Lung (tissue), 12 donors: ENCODE results near the gene UEVLD. TPM values are rescaled to one million over a fixed set of nuclear protein-coding genes. Genes with fewer than 3 reads are reported as not detected.

Source experiments
- ATAC-seq: fragments of 200-7000 bp; cut with Tn5 transposase; one replicate; pipeline ENCODE4 v1.9.1; 2020; ENCODE audit warnings: moderate number of reproducible peaks; ENCODE audit not compliant: insufficient read depth, low FRiP score
- DNase-seq, 3 donors: peaks; one replicate each; pipeline ENCODE4 v3.0.0-alpha.2; 2013 to 2017
- H3K27ac ChIP-seq, 2 donors: one replicate each; pipeline ENCODE4 v1.5.1; 2013; ENCODE audit warnings: mild to moderate bottlenecking in 2 of 2, moderate library complexity in 2 of 2, control low read depth in 1 of 2, inconsistent platforms in 1 of 2, low read depth in 1 of 2, low read length in 1 of 2
- H3K27me3 ChIP-seq, 3 donors: one replicate each; pipeline ENCODE4 v1.5.1; 2013; ENCODE audit warnings: low read length in 2 of 3; ENCODE audit not compliant: control insufficient read depth in 3 of 3, insufficient read depth in 3 of 3
- H3K36me3 ChIP-seq, 4 donors: one replicate each; pipeline ENCODE4 v1.5.1; 2013; ENCODE audit warnings: low read length in 4 of 4, mild to moderate bottlenecking in 1 of 4, moderate library complexity in 1 of 4; ENCODE audit not compliant: control insufficient read depth in 4 of 4, insufficient read depth in 4 of 4
- H3K4me1 ChIP-seq, 5 donors: one replicate each; pipeline ENCODE4 v1.5.1; 2013; ENCODE audit warnings: low read length in 5 of 5, mild to moderate bottlenecking in 2 of 5, moderate library complexity in 1 of 5; ENCODE audit not compliant: control insufficient read depth in 5 of 5, insufficient read depth in 5 of 5
- H3K4me3 ChIP-seq: one replicate; pipeline ENCODE4 v1.5.1; 2013; ENCODE audit warnings: mild to moderate bottlenecking, control low read depth, moderate library complexity
- H3K9ac ChIP-seq, 2 donors: one replicate each; pipeline ENCODE4 v1.5.1; 2013; ENCODE audit warnings: low read length in 2 of 2, control low read depth in 1 of 2; ENCODE audit not compliant: insufficient read depth in 1 of 2
- H3K9me3 ChIP-seq, 4 donors: one replicate each; pipeline ENCODE4 v1.5.1; 2013; ENCODE audit warnings: low read length in 3 of 4, mild to moderate bottlenecking in 1 of 4, moderate library complexity in 1 of 4; ENCODE audit not compliant: control insufficient read depth in 4 of 4, insufficient read depth in 3 of 4
- CTCF ChIP-seq: IDR thresholded peaks from 2 replicates; pipeline ENCODE4 v1.5.1; 2012; ENCODE audit warnings: mild to moderate bottlenecking; ENCODE audit errors: control extremely low read depth, extremely low read depth
- WGBS, 2 donors: extraction: QIAGEN DNeasy Blood & Tissue Kit; methylation state at CpG; one replicate each; pipeline ENCODE4 v1.1.7; 2013; 5-methylcytosine and 5-hydroxymethylcytosine counted together
- polyA plus RNA-seq, 2 donors: library from polyadenylated mRNA; stranded (reverse); fragments of 200-250 nt; gene quantifications; one replicate each; pipeline ENCODE4 v1.2.1, GENCODE V29; 2013
- total RNA-seq, 2 donors: library from RNA; depleted of rRNA in 1 of 2; stranded (reverse); fragments of >200 nt in 1 of 2; gene quantifications; one replicate each; pipeline ENCODE4 v1.2.1, GENCODE V29; 2014 to 2021
- donor health status: control.
- donor health status: control.
- donor health status: Bipolar disorder and iron deficiency.
- donor health status: healthy.
- donor health status: DM: yes; HTN: yes; CAD: no.

Gene UEVLD
- total and polyA plus RNA-seq, 4 donors = 6.4 to 29.6 (median 15.8) TPM

- ATAC-seq (no peak), DNase-seq (no peak)
- H3K4me3 ChIP-seq = no peak overlapping the region
- H3K4me1 ChIP-seq = no peaks in the 10 kb centered on the region
- H3K9ac ChIP-seq = no peak overlapping the region
- WGBS, 2 donors = 95 to 98% methylated on average over 1 of the region's 1 CpG
- H3K27ac ChIP-seq = no peak overlapping the region
- peaks cover 16 to 42% (median 38%) of the 10 kb centered on the region in 4 donors for H3K36me3 ChIP-seq
- TF ChIP-seq CTCF = no peak
- H3K9me3 ChIP-seq = no peaks in the 10 kb centered on the region
- no peaks in the 10 kb centered on the region for H3K27me3 ChIP-seq
These were observed 86.9 kb downstream of the UEVLD start for GRCh38 chr11:18501629-18502028.

- no peak overlapping the region for H3K4me3 ChIP-seq
These were observed 90.5 kb downstream of the UEVLD start for GRCh38 chr11:18498039-18498438.

GRCh38 chr11:18495703-18496102 is 92.8 kb downstream of the UEVLD start:
- Histone ChIP-seq H3K36me3 (peaks cover 15 to 31% (median 23%) of the 10 kb centered on the region in 4 donors), H3K4me1 (peaks cover 0 to 5% (median 0%) of the 10 kb centered on the region in 5 donors)
- WGBS, 2 donors = 75 to 86% methylated on average over 4 of the region's 4 CpGs

More at GRCh38 chr11:18498039-18498438, 90.5 kb downstream of the UEVLD start:
- ATAC-seq = no peak
- peaks cover 16 to 45% (median 35%) of the 10 kb centered on the region in 4 donors for H3K36me3 ChIP-seq
- H3K27ac ChIP-seq = no peak overlapping the region
- no peak overlapping the region for H3K9ac ChIP-seq
- H3K9me3 ChIP-seq = no peaks in the 10 kb centered on the region
- WGBS, 2 donors = 85 to 91% methylated on average over 1 of the region's 1 CpG
- no peaks in the 10 kb centered on the region for H3K27me3 ChIP-seq
- H3K4me1 ChIP-seq = peaks cover 0 to 2% (median 0%) of the 10 kb centered on the region in 5 donors
- TF ChIP-seq CTCF = no peak
- DNase-seq = no peak

More at GRCh38 chr11:18495703-18496102, 92.8 kb downstream of the UEVLD start:
- Histone ChIP-seq H3K27me3 (no peaks in the 10 kb centered on the region), H3K27ac (no peak overlapping the region), H3K9me3 (no peaks in the 10 kb centered on the region), H3K4me3 (no peak overlapping the region), H3K9ac (no peak overlapping the region)
- TF ChIP-seq CTCF = no peak
- ATAC-seq (peak; percentile 46), DNase-seq (no peak)
